ENCODE results near the gene CNKSR2. TPM values are rescaled to one million over a fixed set of nuclear protein-coding genes. Genes with fewer than 3 reads are reported as not detected.

The CNKSR2 gene
- total and polyA plus RNA-seq, 5 experiments from 2014 or later, result 5.9 to 20.6 (median 7.1) TPM

DNA sequence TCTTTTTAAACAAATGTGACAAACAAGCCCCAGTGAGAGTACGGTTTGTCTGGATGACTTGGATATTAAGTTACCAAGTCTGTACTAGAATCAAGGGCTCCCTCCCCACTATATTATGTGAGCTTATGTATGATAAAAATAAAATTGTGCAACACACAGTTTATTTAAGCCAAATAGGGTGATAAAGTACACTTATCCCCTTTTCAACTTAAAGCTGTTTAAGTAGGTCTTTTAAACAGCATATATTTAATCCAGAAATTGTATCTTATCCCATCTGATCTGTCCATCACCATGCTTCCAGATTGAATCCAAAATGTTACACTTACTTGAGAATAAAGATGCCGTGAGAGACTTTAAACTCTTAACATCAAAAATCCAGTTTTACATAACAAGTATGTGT lies 285.9 kb downstream of the CNKSR2 start:
- no peaks in the 10 kb centered on the region for H3K9me3 Mint-ChIP-seq
- ATAC-seq (no peak), DNase-seq (no peak)
- H3K36me3 Mint-ChIP-seq, result no peaks in the 10 kb centered on the region
- peaks cover 2 to 35% (median 10%) of the 10 kb centered on the region in 5 donors for H3K27me3 Mint-ChIP-seq
- H3K4me1 Mint-ChIP-seq, result peaks cover 4 to 12% (median 7%) of the 10 kb centered on the region in 4 donors
- H3K27ac Mint-ChIP-seq, result no peak overlapping the region
- H3K4me3 Mint-ChIP-seq, result no peak overlapping the region
- POLR2A ChIA-PET, result no interaction called here

DNA sequence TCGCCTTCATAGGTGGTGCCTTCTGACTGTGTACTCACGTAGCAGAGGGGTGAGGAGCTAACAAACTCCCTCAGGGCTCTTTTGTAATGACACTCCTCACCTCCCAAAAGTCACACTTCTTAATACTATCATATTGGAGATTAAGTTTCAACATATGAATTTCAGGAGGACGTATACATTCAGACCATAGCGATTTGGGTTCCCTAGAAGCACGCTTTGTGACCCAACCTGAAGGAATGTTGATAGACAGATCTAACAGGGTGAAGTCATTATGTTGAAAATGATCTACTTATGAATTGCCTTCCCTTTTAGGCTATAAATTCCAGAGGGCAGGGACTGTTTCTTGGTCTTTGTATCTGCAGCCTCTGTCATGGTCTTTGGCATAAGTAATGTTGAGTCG lies 287.1 kb downstream of the CNKSR2 start:
- Mint-ChIP-seq H3K36me3 (no peaks in the 10 kb centered on the region), H3K27ac (no peak overlapping the region), H3K4me3 (no peak overlapping the region), H3K27me3 (peaks cover 3 to 41% (median 11%) of the 10 kb centered on the region in 5 donors), H3K9me3 (peaks cover 0 to 2% (median 0%) of the 10 kb centered on the region in 9 donors), H3K4me1 (peaks cover 4 to 10% (median 5%) of the 10 kb centered on the region in 4 donors)
- no peak for DNase-seq
- POLR2A ChIA-PET, result no interaction called here
- no peak for ATAC-seq

- no peak overlapping the region for H3K4me3 Mint-ChIP-seq
- no peak overlapping the region for H3K27ac Mint-ChIP-seq
- H3K27me3 Mint-ChIP-seq, result peaks cover 3 to 41% (median 11%) of the 10 kb centered on the region in 5 donors
- peaks cover 2 to 5% (median 3%) of the 10 kb centered on the region in 4 donors for H3K4me1 Mint-ChIP-seq
- DNase-seq (no peak), ATAC-seq (no peak)
- no peaks in the 10 kb centered on the region for H3K36me3 Mint-ChIP-seq
- POLR2A ChIA-PET, result no interaction called here
- H3K9me3 Mint-ChIP-seq, result peaks cover 0 to 2% (median 0%) of the 10 kb centered on the region in 9 donors
These were observed 288.5 kb downstream of the CNKSR2 start for GRCh38 chrX:21662761-21663160.

GRCh38 chrX:21666252-21666651 lies 292.0 kb downstream of the CNKSR2 start:
- H3K36me3 Mint-ChIP-seq, result peaks cover 0 to 5% (median 0%) of the 10 kb centered on the region in 3 donors
- H3K4me3 Mint-ChIP-seq, result no peak overlapping the region
- H3K4me1 Mint-ChIP-seq, result peaks cover 0 to 2% (median 0%) of the 10 kb centered on the region in 4 donors
- POLR2A ChIA-PET, result no interaction called here
- no peak for DNase-seq
- H3K27me3 Mint-ChIP-seq, result peaks cover 3 to 41% (median 10%) of the 10 kb centered on the region in 5 donors
- ATAC-seq, result no peak
- H3K27ac Mint-ChIP-seq, result no peak overlapping the region
- peaks cover 0 to 9% (median 0%) of the 10 kb centered on the region in 9 donors for H3K9me3 Mint-ChIP-seq

GRCh38 chrX:21666679-21667078 lies 292.5 kb downstream of the CNKSR2 start:
- peaks cover 0 to 2% (median 0%) of the 10 kb centered on the region in 4 donors for H3K4me1 Mint-ChIP-seq
- POLR2A ChIA-PET, result no interaction called here
- no peak overlapping the region for H3K27ac Mint-ChIP-seq
- peaks cover 0 to 5% (median 0%) of the 10 kb centered on the region in 3 donors for H3K36me3 Mint-ChIP-seq
- H3K4me3 Mint-ChIP-seq, result no peak overlapping the region
- no peak for ATAC-seq
- H3K9me3 Mint-ChIP-seq, result peaks cover 0 to 9% (median 0%) of the 10 kb centered on the region in 9 donors
- H3K27me3 Mint-ChIP-seq, result peaks cover 3 to 37% (median 10%) of the 10 kb centered on the region in 5 donors
- no peak for DNase-seq

DNA sequence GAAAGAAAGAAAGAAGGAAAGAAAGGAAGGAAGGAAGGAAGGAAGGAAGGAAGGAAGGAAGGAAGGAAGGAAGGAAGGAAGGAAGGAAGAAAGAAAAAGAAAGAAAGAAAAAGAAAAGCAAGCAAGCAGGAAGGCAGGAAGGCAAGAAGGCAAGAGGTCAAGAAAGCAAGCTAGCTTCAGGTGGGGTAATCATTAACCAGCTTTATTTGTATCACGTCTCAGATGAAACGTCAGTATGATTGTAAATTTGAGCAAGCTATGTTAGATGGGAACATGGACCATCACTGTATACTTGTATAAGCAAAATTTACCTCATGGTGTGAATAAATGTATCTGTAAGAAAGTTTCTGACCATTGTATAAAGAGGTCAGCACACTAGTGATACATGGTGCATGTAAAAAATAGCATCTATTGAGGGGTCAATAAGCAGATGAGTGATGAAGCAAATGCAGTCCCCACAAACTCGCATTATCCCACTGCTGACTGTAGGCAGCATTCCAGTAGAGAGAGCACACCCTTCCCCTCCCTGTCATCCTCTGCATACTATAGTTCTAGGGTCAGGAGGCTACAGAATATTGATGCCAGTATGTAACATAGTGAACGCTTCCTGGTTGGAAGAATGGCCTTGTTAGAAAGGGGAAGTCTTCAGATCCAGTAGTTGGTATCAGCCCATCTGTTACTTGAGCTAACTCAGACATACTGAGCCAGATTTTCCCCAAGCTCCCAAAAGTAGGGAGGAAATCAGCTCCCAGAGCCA lies 300.4 kb downstream of the CNKSR2 start:
- POLR2A ChIA-PET, result no interaction called here
- no peak overlapping the region for H3K4me3 Mint-ChIP-seq
- no peaks in the 10 kb centered on the region for H3K36me3 Mint-ChIP-seq
- H3K27me3 Mint-ChIP-seq, result peaks cover 0 to 16% (median 10%) of the 10 kb centered on the region in 5 donors
- no peak overlapping the region for H3K27ac Mint-ChIP-seq
- ATAC-seq, result no peak
- no peak for DNase-seq
- H3K9me3 Mint-ChIP-seq, result peaks cover 0 to 6% (median 0%) of the 10 kb centered on the region in 9 donors
- peaks cover 0 to 6% (median 1%) of the 10 kb centered on the region in 4 donors for H3K4me1 Mint-ChIP-seq

DNA sequence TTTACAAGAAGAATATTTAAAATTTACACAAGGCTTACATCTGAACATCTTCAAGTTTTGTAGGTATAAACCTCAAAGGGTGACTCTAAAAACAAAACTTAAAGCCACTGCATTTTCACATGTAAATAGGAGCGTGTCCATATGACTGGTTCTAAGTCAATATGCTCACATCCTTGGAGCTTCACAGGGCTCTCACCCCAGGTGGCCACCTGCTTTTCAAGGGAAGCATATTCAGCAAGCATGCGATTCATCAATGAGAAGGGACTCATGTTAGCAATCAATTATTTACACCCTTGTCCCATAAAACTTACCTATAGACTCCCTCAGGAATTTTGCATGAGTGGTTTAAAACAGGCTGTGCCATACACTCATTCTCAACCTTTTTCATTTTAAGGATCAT lies 301.7 kb downstream of the CNKSR2 start:
- Mint-ChIP-seq H3K4me3 (no peak overlapping the region), H3K27ac (no peak overlapping the region), H3K36me3 (no peaks in the 10 kb centered on the region), H3K4me1 (peaks cover 0 to 6% (median 1%) of the 10 kb centered on the region in 4 donors), H3K9me3 (peaks cover 0 to 6% (median 0%) of the 10 kb centered on the region in 9 donors), H3K27me3 (peaks cover 0 to 16% (median 10%) of the 10 kb centered on the region in 5 donors)
- no peak for ATAC-seq
- POLR2A ChIA-PET, result no interaction called here
- no peak for DNase-seq

DNA sequence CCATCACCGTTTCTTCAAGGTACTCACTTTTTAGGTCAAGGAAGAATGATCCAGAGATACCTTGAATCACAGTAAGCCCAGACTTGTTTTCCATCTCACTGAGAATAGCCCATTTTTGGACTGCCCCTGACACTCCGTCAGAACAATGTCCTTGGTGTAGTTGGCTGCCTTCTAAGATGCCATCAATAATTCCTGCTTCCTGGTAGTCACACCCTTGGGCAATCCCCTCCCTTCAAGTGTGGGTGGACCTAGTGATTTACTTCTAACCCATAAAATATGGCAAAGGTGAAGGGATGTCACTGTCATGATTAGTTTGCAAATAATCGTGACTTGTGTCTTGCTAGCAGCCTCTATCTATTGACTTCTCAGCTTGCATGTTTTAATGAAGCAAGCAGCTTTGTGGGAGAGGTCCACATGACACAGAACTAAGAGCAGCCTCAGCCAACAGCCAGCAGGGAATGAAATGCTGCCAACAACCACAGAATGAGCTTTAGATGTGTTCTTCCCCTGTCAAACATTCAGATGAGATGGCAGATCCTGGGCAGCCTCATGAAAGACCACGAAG lies 303.9 kb downstream of the CNKSR2 start:
- H3K4me3 Mint-ChIP-seq, result no peak overlapping the region
- no peak for DNase-seq
- peak overlapping the region in 1 of 10 donors; percentile 53 for H3K27ac Mint-ChIP-seq
- peaks cover 0 to 6% (median 0%) of the 10 kb centered on the region in 9 donors for H3K9me3 Mint-ChIP-seq
- no peaks in the 10 kb centered on the region for H3K36me3 Mint-ChIP-seq
- H3K27me3 Mint-ChIP-seq, result peaks cover 0 to 16% (median 10%) of the 10 kb centered on the region in 5 donors
- H3K4me1 Mint-ChIP-seq, result peaks cover 0 to 6% (median 1%) of the 10 kb centered on the region in 4 donors
- ATAC-seq, result no peak
- POLR2A ChIA-PET, result no interaction called here

GRCh38 chrX:21683941-21684340 lies 309.7 kb downstream of the CNKSR2 start:
- DNase-seq, result no peak
- no peak overlapping the region for H3K27ac Mint-ChIP-seq
- POLR2A ChIA-PET, result no interaction called here
- no peaks in the 10 kb centered on the region for H3K9me3 Mint-ChIP-seq
- peaks cover 0 to 2% (median 0%) of the 10 kb centered on the region in 5 donors for H3K27me3 Mint-ChIP-seq
- no peak overlapping the region for H3K4me3 Mint-ChIP-seq
- no peak for ATAC-seq
- H3K36me3 Mint-ChIP-seq, result no peaks in the 10 kb centered on the region
- H3K4me1 Mint-ChIP-seq, result no peaks in the 10 kb centered on the region

DNA sequence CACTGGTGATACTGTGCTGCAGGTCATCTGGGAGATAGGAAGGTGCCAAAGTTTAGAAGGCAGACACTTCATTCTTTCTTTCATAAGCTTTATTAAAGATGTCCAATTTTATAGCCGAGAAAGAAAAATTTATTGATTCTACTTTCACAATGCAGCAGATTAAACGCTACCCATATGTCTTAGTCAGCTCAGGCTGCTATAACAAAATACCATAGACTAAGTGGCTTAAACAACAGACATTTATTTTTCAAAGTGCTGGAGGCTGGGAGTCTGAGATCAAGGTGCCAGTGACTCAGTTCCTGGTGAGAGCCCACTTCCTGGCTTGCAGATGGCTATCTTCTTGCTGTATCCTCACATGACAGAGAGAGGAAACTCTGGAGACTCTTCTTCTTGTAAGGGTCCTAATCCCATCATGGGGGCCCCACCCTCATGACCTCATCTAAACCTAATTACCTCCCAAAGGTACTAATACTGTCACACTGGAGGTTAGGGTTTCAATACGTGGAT lies 317.3 kb downstream of the CNKSR2 start:
- peaks cover 0 to 4% (median 0%) of the 10 kb centered on the region in 9 donors for H3K9me3 Mint-ChIP-seq
- H3K27ac Mint-ChIP-seq, result peak overlapping the region in 1 of 10 donors; percentile 15
- POLR2A ChIA-PET, result no interaction called here
- peaks cover 0 to 6% (median 0%) of the 10 kb centered on the region in 4 donors for H3K4me1 Mint-ChIP-seq
- no peak for ATAC-seq
- no peaks in the 10 kb centered on the region for H3K27me3 Mint-ChIP-seq
- peaks cover 0 to 4% (median 0%) of the 10 kb centered on the region in 3 donors for H3K36me3 Mint-ChIP-seq
- H3K4me3 Mint-ChIP-seq, result no peak overlapping the region
- DNase-seq, result no peak

DNA sequence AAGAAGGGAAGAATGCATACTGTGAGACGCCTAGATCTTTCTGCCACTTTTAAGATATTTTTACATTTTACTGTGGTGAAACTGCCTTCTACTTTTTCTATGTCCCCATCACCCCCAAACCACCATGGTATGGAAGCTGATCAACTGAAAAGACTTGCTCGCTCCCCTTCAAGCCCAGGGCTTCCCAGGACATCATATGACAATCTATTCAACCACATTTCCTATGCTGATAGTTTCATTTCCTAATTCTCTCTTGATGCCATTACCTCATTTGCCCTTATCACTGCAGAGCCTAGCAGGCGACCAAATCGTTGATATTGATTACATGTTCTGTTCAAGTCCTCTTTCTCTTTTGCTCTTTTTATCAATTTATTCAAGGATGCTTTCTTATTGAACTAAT lies 324.1 kb downstream of the CNKSR2 start:
- Mint-ChIP-seq H3K4me3 (no peak overlapping the region), H3K27me3 (no peaks in the 10 kb centered on the region), H3K9me3 (peaks cover 0 to 2% (median 0%) of the 10 kb centered on the region in 9 donors), H3K36me3 (no peaks in the 10 kb centered on the region), H3K4me1 (no peaks in the 10 kb centered on the region), H3K27ac (no peak overlapping the region)
- POLR2A ChIA-PET, result no interaction called here
- DNase-seq (no peak), ATAC-seq (no peak)

DNA sequence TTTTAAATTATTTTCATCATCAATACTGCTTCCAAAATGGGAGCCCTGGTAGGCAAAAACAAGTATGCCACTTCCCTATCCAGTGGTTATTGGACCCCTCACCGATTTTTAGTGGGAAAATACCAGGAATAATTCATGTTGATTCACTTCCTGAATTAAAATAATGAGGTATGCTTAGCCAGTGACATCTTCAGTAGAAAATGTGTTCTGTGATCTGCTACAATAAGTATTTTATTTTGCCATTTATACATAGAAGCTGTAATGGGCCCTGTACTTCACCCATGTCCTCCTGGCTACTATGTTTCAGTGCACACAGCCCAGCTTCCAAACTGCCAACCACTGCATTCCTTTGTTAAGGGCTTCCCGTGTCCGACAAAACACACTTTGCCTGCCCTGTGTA lies 324.9 kb downstream of the CNKSR2 start:
- DNase-seq, result no peak
- peaks cover 0 to 2% (median 0%) of the 10 kb centered on the region in 9 donors for H3K9me3 Mint-ChIP-seq
- no peaks in the 10 kb centered on the region for H3K4me1 Mint-ChIP-seq
- ATAC-seq, result no peak
- H3K4me3 Mint-ChIP-seq, result no peak overlapping the region
- H3K36me3 Mint-ChIP-seq, result no peaks in the 10 kb centered on the region
- H3K27ac Mint-ChIP-seq, result no peak overlapping the region
- POLR2A ChIA-PET, result no interaction called here
- no peaks in the 10 kb centered on the region for H3K27me3 Mint-ChIP-seq

- no peak overlapping the region for H3K27ac Mint-ChIP-seq
These were observed 326.1 kb downstream of the CNKSR2 start for GRCh38 chrX:21700275-21700674.

More at GRCh38 chrX:21700275-21700674, 326.1 kb downstream of the CNKSR2 start:
- no peaks in the 10 kb centered on the region for H3K4me1 Mint-ChIP-seq
- H3K9me3 Mint-ChIP-seq, result peaks cover 0 to 2% (median 0%) of the 10 kb centered on the region in 9 donors
- no peak for DNase-seq
- ATAC-seq, result no peak
- no peaks in the 10 kb centered on the region for H3K27me3 Mint-ChIP-seq
- no peaks in the 10 kb centered on the region for H3K36me3 Mint-ChIP-seq
- POLR2A ChIA-PET, result no interaction called here
- no peak overlapping the region for H3K4me3 Mint-ChIP-seq

Data from naive thymus-derived CD8-positive, alpha-beta T cell (primary cell).